Progenitor cell of endocrine pancreas (in vitro differentiated cells): ENCODE measurements around the gene PPFIA1. TPM values are rescaled to one million over a fixed set of nuclear protein-coding genes. Genes with fewer than 3 reads are reported as not detected.

Experiments
- DNase-seq: peaks from one replicate; pipeline ENCODE4 v3.0.0; 2021; ENCODE audit warnings: low spot score; ENCODE audit not compliant: unreplicated experiment
- H3K27ac Mint-ChIP-seq: 2 replicates; pipeline ENCODE4 v1.8.0; 2021; ENCODE audit warnings: mild to moderate bottlenecking, moderate library complexity, mixed read lengths
- H3K27me3 Mint-ChIP-seq: 2 replicates; pipeline ENCODE4 v1.8.0; 2021; ENCODE audit warnings: mixed read lengths
- H3K36me3 Mint-ChIP-seq: 2 replicates; pipeline ENCODE4 v1.8.0; 2022; ENCODE audit warnings: mixed read lengths; ENCODE audit not compliant: insufficient read depth
- H3K4me1 Mint-ChIP-seq: 2 replicates; pipeline ENCODE4 v1.8.0; 2021; ENCODE audit warnings: low read depth, mixed read lengths
- H3K4me3 Mint-ChIP-seq: 2 replicates; pipeline ENCODE4 v1.8.0; 2021; ENCODE audit warnings: low read depth, mild to moderate bottlenecking, moderate library complexity, mixed read lengths
- H3K9me3 Mint-ChIP-seq: 2 replicates; pipeline ENCODE4 v1.8.0; 2021; ENCODE audit warnings: low read depth, mixed read lengths
- total RNA-seq: library from RNA; stranded (reverse); gene quantifications from 2 replicates; pipeline ENCODE4 v1.2.1, GENCODE V29; 2021
- TF ChIP-seq, protein P1 (sequence below): fragments of 200-600 bp; sonication (generic); IDR thresholded peaks from one replicate; pipeline ENCODE4 v1.5.0; 2021; ENCODE audit warnings: antibody characterized with exemption, mild to moderate bottlenecking; ENCODE audit not compliant: unreplicated experiment

The PPFIA1 gene
- total RNA-seq, 1 donor from 2014 or later, result 70.8 TPM

DNA sequence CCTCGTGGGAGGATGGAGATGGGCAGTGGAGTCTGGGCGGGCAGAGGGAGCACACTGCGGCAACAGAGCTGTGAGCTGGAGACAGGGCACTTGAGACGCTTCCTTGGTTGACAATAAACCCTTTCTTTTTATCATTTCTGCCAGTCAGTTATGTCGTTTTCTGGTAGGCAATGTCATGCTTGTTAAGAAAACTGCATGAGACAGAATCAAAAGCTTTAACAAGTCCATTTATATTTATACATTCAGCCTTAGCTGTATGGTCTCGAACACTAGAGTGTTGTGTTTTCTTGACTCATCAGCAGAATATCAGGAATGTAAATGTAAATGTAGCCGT is 31.9 kb downstream of the PPFIA1 start:
- Mint-ChIP-seq H3K27me3 (no peaks in the 10 kb centered on the region), H3K4me3 (no peak overlapping the region), H3K27ac (no peak overlapping the region), H3K36me3 (peaks cover 10% of the 10 kb centered on the region), H3K4me1 (peaks cover 20% of the 10 kb centered on the region), H3K9me3 (no peaks in the 10 kb centered on the region)
- TF ChIP-seq, protein P1, sequence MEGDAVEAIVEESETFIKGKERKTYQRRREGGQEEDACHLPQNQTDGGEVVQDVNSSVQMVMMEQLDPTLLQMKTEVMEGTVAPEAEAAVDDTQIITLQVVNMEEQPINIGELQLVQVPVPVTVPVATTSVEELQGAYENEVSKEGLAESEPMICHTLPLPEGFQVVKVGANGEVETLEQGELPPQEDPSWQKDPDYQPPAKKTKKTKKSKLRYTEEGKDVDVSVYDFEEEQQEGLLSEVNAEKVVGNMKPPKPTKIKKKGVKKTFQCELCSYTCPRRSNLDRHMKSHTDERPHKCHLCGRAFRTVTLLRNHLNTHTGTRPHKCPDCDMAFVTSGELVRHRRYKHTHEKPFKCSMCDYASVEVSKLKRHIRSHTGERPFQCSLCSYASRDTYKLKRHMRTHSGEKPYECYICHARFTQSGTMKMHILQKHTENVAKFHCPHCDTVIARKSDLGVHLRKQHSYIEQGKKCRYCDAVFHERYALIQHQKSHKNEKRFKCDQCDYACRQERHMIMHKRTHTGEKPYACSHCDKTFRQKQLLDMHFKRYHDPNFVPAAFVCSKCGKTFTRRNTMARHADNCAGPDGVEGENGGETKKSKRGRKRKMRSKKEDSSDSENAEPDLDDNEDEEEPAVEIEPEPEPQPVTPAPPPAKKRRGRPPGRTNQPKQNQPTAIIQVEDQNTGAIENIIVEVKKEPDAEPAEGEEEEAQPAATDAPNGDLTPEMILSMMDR, result no peak
- DNase-seq, result no peak

DNA sequence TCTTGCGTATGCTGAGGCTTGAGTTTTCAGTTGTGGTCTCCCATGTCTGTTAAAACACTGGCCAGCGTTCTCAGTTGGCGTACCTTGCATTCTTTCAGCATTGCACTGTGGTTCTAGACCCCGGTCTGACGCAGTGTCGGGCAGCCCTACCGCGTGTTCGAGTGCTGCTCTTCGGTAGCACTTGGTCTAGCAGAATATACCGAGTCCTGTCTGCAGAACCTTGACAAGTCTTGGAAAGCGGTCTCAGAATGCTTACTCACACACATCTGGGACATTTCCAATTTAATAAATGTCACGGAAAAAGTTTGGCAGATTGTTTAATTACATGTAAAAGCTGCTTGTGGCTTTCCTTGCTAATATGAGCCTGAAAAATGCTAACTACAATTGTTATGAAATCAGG is 32.6 kb downstream of the PPFIA1 start:
- peaks cover 5% of the 10 kb centered on the region for H3K36me3 Mint-ChIP-seq
- H3K9me3 Mint-ChIP-seq, result no peaks in the 10 kb centered on the region
- TF ChIP-seq, protein P1, result no peak
- H3K4me1 Mint-ChIP-seq, result peaks cover 19% of the 10 kb centered on the region
- no peak overlapping the region for H3K4me3 Mint-ChIP-seq
- no peaks in the 10 kb centered on the region for H3K27me3 Mint-ChIP-seq
- no peak overlapping the region for H3K27ac Mint-ChIP-seq
- no peak for DNase-seq

DNA sequence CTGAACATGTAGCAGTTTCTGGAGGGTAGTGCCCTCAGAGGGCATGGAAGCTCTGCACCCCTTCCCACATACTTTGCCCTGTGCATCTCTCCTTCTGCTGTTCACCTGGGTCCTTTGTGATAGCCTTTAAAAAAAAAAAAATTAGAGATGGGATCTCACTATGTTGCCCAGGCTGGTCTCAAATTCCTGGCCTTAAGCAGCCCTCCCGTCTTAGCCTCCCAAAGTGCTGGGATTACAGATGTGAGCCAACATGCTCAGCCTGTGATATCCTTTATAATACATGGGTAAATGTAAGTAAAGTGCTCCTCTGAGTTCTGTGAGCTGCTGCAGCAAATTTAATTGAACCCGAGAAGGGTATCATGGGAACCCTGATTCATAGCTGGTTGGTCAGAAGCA is 33.7 kb downstream of the PPFIA1 start:
- H3K4me3 Mint-ChIP-seq, result no peak overlapping the region
- H3K9me3 Mint-ChIP-seq, result no peaks in the 10 kb centered on the region
- TF ChIP-seq, protein P1, result no peak
- H3K27ac Mint-ChIP-seq, result peak overlapping the region; percentile 86
- no peaks in the 10 kb centered on the region for H3K27me3 Mint-ChIP-seq
- DNase-seq, result no peak
- peaks cover 19% of the 10 kb centered on the region for H3K4me1 Mint-ChIP-seq
- H3K36me3 Mint-ChIP-seq, result peaks cover 4% of the 10 kb centered on the region

DNA sequence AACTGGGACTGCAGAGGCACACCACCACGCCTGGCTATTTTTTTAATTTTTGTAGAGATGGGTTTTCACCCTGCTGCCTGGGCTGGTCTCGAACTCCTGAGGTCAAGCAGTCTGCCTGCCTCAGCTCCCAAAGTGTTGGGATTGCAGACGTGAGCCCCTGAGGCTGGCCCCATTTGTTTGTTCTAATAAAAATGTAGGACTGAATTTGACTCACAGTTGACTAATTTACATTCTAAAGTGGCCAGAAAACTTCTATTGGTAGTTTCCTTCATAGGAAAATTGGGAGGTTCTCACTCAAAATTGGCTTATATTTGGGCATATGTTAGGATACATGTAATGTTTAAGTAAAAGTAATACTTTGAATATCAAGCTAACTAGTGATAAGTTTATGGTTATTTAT is 35.0 kb downstream of the PPFIA1 start:
- no peaks in the 10 kb centered on the region for H3K27me3 Mint-ChIP-seq
- H3K27ac Mint-ChIP-seq, result no peak overlapping the region
- no peaks in the 10 kb centered on the region for H3K9me3 Mint-ChIP-seq
- H3K4me1 Mint-ChIP-seq, result peaks cover 19% of the 10 kb centered on the region
- TF ChIP-seq, protein P1, result no peak
- DNase-seq, result no peak
- no peak overlapping the region for H3K4me3 Mint-ChIP-seq
- H3K36me3 Mint-ChIP-seq, result peaks cover 9% of the 10 kb centered on the region

DNA sequence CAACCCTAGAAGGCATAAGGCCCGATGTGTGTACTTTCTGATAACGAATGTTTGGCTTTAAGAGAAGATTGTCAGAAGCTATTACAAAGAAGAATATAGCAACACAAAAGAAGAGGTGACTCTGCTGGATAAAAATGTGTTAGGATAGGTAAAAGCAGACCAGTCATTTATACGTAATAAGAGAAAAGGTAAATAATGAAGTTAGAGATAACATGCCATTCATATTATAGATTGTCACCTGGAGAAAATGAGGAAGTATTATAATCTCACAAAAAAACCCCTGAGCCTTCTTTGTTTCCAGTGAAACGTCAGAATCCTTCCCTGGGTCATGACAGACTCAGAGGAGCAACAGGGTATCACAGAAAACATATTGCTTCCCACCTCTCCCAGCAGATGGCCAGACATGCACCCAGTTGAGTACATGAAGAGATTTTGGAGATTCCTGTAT is 36.1 kb downstream of the PPFIA1 start:
- Mint-ChIP-seq H3K27ac (peak overlapping the region; percentile 29), H3K36me3 (peaks cover 14% of the 10 kb centered on the region), H3K4me1 (peaks cover 15% of the 10 kb centered on the region)

More for the DNA sequence above, 36.1 kb downstream of the PPFIA1 start:
- H3K27me3 Mint-ChIP-seq, result no peaks in the 10 kb centered on the region
- no peak for DNase-seq
- TF ChIP-seq, protein P1, result no peak
- H3K9me3 Mint-ChIP-seq, result no peaks in the 10 kb centered on the region
- no peak overlapping the region for H3K4me3 Mint-ChIP-seq
